Measurements from ENCODE around the gene EFNA4. TPM values are rescaled to one million over a fixed set of nuclear protein-coding genes. Genes with fewer than 3 reads are reported as not detected.

Gene EFNA4
- total and polyA plus RNA-seq, 9 of the 15 experiments (the other 6 are each of a cell fraction or from before 2014, with no cell fraction given) = 0.68 to 7.4 (median 6.1) TPM

- TF ChIP-seq EP400 (IDR thresholded peaks at IDR 0.05) = peak; percentile 72
- TF ChIP-seq CHAMP1 (IDR thresholded peaks at IDR 0.05) = no peak
- TF ChIP-seq ZSCAN29 (IDR thresholded peaks at IDR 0.05) = peak; percentile 96
- peak; percentile 59; the same call in 1 of the 2 replicates for TF ChIP-seq ZNF431 (CRISPR knock-in tag; IDR thresholded peaks at IDR 0.05)
- TF ChIP-seq BCOR (IDR thresholded peaks at IDR 0.05) = peak; percentile 65
Measured at GRCh38 chr1:155084722-155085503, 21.4 kb downstream of the EFNA4 start (continued).

GRCh38 chr1:155085504-155086127 is 22.1 kb downstream of the EFNA4 start:
- no TSS peak for BruUV-seq (replicated peaks)
- H3K4me2 ChIP-seq (ENCODE audit: insufficient read depth, low read length) = peak overlapping the region; percentile 93
- POLR2A ChIA-PET = interaction anchor here (0.8 to 1.2 kb wide), 2 partner anchors 22 to 33 kb away, joined by 3 to 6 read pairs; partner anchors contain the start of gene EFNA4
- H3K9me3 ChIP-seq (replicated peaks; ENCODE audit: control insufficient read depth, insufficient read depth, low read depth, low read length) = no peaks in the 10 kb centered on the region
- intact Hi-C loops (cut with micrococcal nuclease) = loop anchor here (2.0 to 5.0 kb wide), 2 partner anchors 15 to 528 kb away; partner anchors contain the start of gene UBE2Q1
- H4K20me1 ChIP-seq (replicated peaks; ENCODE audit: control insufficient read depth, insufficient read depth, low read length) = peaks cover 26% of the 10 kb centered on the region
- peaks cover 3 to 8% of the 10 kb centered on the region in 2 experiments; a peak in 2 of 5 replicates for H3K27me3 ChIP-seq (ENCODE audit: control insufficient read depth in 2 of 2, insufficient read depth in 2 of 2, low read length in 2 of 2)
- H3K4me3 ChIP-seq = peak overlapping the region; percentile 59
- H3K79me2 ChIP-seq (ENCODE audit: control insufficient read depth, insufficient read depth, low read length) = peaks cover 5% of the 10 kb centered on the region; the same call in 2 of the 3 replicates
- H3K27ac ChIP-seq (ENCODE audit: extremely low read depth, low read depth, low read length) = peak overlapping the region; percentile 72
- in situ Hi-C loops (cut with MboI) = no loop called here
- peak overlapping the region; percentile 95 for H2AFZ ChIP-seq (ENCODE audit: low read depth, low read length)
- peak; percentile 74 for FAIRE-seq
- CTCF ChIA-PET (ENCODE audit: low intra/inter-chr PET ratio) = interaction anchor here (0.7 to 9.0 kb wide), 6 partner anchors 23 to 1153 kb away, joined by 3 to 153 read pairs (median 5); partner anchors contain the start of gene EFNA4
- peaks cover 21 to 54% of the 10 kb centered on the region in 2 experiments for H3K4me1 ChIP-seq (replicated peaks in 1 of 2; ENCODE audit: control insufficient read depth in 2 of 2, insufficient read depth in 2 of 2, low read length in 2 of 2)
- peak; percentile 59 to 81 (median 64) for DNase-seq (ENCODE audit: extremely low read depth in 1 of 4, low spot score in 3 of 4)
- peak overlapping the region; percentile 77 to 92; a peak in 3 of 4 replicates for H3K9ac ChIP-seq (ENCODE audit: insufficient read depth in 1 of 2, low read depth in 2 of 2, low read length in 2 of 2)
- peak; percentile 42 for ATAC-seq
- no peaks in the 10 kb centered on the region for H3K9me1 ChIP-seq (ENCODE audit: control insufficient read depth, insufficient read depth, low read length)
- H3K36me3 ChIP-seq (ENCODE audit: control insufficient read depth, insufficient read depth, low read length) = peaks cover 7% of the 10 kb centered on the region; the same call in 1 of the 3 replicates
- WGBS (ENCODE audit: insufficient coverage, low coverage, missing lambda C conversion rate) = under 1% methylated on average over 28 of the region's 32 CpGs
- TF ChIP-seq TRIM24 (IDR thresholded peaks at IDR 0.05) (peak in 1 of 2 experiments; percentile 49; a peak in 1 of 4 replicates), ZNF609 (CRISPR knock-in tag; IDR thresholded peaks at IDR 0.05; ENCODE audit: borderline replicate concordance) (no peak), LARP7 (IDR thresholded peaks at IDR 0.05) (no peak), THAP12 (CRISPR knock-in tag; IDR thresholded peaks at IDR 0.05) (0 out of 2 replicates have a peak, but pooled peaks have one; percentile 10)

Data from K562 (cell line).